Fibroblast of lung (primary cell): ENCODE measurements around the gene SLC6A19. TPM values are rescaled to one million over a fixed set of nuclear protein-coding genes. Genes with fewer than 3 reads are reported as not detected.

Experiments used
- DNase-seq, 2 donors: peaks; one replicate each; pipeline versions ENCODE4 v3.0.0 to v3.0.0-alpha.2; 2010; ENCODE audit warnings: low read depth in 2 of 2
- H2AFZ ChIP-seq: 2 replicates; pipeline ENCODE4 v1.5.1; 2012; ENCODE audit warnings: low read length, control low read depth, inconsistent platforms
- H3K27ac ChIP-seq: 2 replicates; pipeline ENCODE4 v1.5.1; 2011; ENCODE audit warnings: low read length, control low read depth; ENCODE audit not compliant: insufficient read depth
- H3K27me3 ChIP-seq: 2 replicates; pipeline ENCODE4 v1.5.1; 2011; ENCODE audit warnings: mild to moderate bottlenecking, low read length; ENCODE audit not compliant: control insufficient read depth, insufficient read depth
- H3K36me3 ChIP-seq: 2 replicates; pipeline ENCODE4 v1.5.1; 2011; ENCODE audit warnings: low read length; ENCODE audit not compliant: control insufficient read depth, insufficient read depth
- H3K4me1 ChIP-seq: 2 replicates; pipeline ENCODE4 v1.5.1; 2011; ENCODE audit warnings: low read length; ENCODE audit not compliant: control insufficient read depth, insufficient read depth; ENCODE audit errors: extremely low read depth
- H3K4me2 ChIP-seq: 2 replicates; pipeline ENCODE4 v1.5.1; 2011; ENCODE audit warnings: low read length, control low read depth; ENCODE audit not compliant: insufficient read depth; ENCODE audit errors: extremely low read depth
- H3K4me3 ChIP-seq, 4 experiments: fragments of 200-600 bp in 1 of 4; sonication (generic) in 1 of 4; replicated peaks in 1 of 4; 2 replicates each; pipeline ENCODE4 v1.5.1; 2011 to 2016; ENCODE audit warnings: low read length in 4 of 4, low read depth in 3 of 4, mild to moderate bottlenecking in 3 of 4, control low read depth in 2 of 4, inconsistent platforms in 1 of 4, mixed read lengths in 1 of 4; ENCODE audit not compliant: insufficient read depth in 1 of 4; ENCODE audit errors: control extremely low read depth in 1 of 4
- H3K79me2 ChIP-seq: 2 replicates; pipeline ENCODE4 v1.5.1; 2012; ENCODE audit warnings: mild to moderate bottlenecking, low read length, inconsistent platforms; ENCODE audit not compliant: control insufficient read depth, insufficient read depth
- H3K9ac ChIP-seq: 2 replicates; pipeline ENCODE4 v1.5.1; 2011; ENCODE audit warnings: mild to moderate bottlenecking, low read length, control low read depth; ENCODE audit not compliant: insufficient read depth
- H3K9me3 ChIP-seq: 2 replicates; pipeline ENCODE4 v1.5.1; 2012; ENCODE audit warnings: low read depth, low read length; ENCODE audit not compliant: control insufficient read depth, insufficient read depth
- H4K20me1 ChIP-seq: 2 replicates; pipeline ENCODE4 v1.5.1; 2011; ENCODE audit warnings: low read length; ENCODE audit not compliant: control insufficient read depth, insufficient read depth; ENCODE audit errors: extremely low read depth
- CTCF ChIP-seq, 2 donors: IDR thresholded peaks in 1 of 2; conservative IDR thresholded peaks in 1 of 2; 1 replicate in 1 of 2; 2 replicates in 1 of 2; pipeline ENCODE4 v1.5.1; 2011 to 2012; ENCODE audit warnings: low read length in 2 of 2, control low read depth in 1 of 2, inconsistent platforms in 1 of 2, low read depth in 1 of 2, mild to moderate bottlenecking in 1 of 2
- EZH2 ChIP-seq: IDR thresholded peaks from 2 replicates; pipeline ENCODE4 v1.5.1; 2012; ENCODE audit warnings: low read length, control low read depth, mild to moderate bottlenecking; ENCODE audit errors: missing control alignments
- polyA plus RNA-seq, 2 donors: library from polyadenylated mRNA; depleted of rRNA in 1 of 2; stranded (reverse) in 1 of 2; unstranded in 1 of 2; fragments of >200 nt; gene quantifications; 2 replicates each; pipeline ENCODE4 v1.2.1, GENCODE V29; 2011 to 2012; ENCODE audit warnings: missing spikeins in 1 of 2
- total RNA-seq: library from RNA; depleted of rRNA; stranded (reverse); fragments of >200 nt; gene quantifications from 2 replicates; pipeline ENCODE4 v1.2.1, GENCODE V29; 2014

Gene SLC6A19
- total and polyA plus RNA-seq, 2 donors (not counting 1 experiment from before 2014, with no cell fraction given), result not detected

DNA sequence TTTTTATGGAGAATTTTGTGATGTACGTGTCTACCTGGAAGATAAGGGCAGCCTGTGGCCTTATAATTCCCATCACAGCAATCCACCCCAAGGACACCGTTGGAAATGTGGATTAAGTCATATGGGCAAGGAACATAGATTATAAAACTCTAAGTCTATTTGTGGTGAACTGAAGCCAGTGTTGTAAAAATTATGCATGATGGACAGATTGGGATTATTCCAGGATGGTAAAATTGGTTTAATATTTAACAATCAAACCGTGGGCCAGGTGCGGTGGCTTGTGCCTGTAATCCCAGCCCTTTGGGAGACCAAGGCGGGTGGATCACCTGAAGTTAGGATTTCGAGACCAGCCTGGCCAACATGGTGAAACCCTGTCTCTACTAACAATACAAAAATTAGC, 12.9 kb upstream of the SLC6A19 start:
- Histone ChIP-seq H2AFZ (no peak overlapping the region), H3K27me3 (peaks cover 3% of the 10 kb centered on the region), H3K4me3 (no peak overlapping the region), H3K4me2 (no peak overlapping the region), H4K20me1 (no peaks in the 10 kb centered on the region), H3K36me3 (no peaks in the 10 kb centered on the region), H3K4me1 (no peaks in the 10 kb centered on the region), H3K79me2 (no peaks in the 10 kb centered on the region), H3K9ac (no peak overlapping the region), H3K27ac (no peak overlapping the region), H3K9me3 (no peaks in the 10 kb centered on the region)
- TF ChIP-seq CTCF (conservative IDR thresholded peaks at IDR 0.05 in 1 of 2, IDR thresholded peaks at IDR 0.05 in 1 of 2; ENCODE audit: low read depth in 1 of 2, low read length in 2 of 2) (no peak), EZH2 (no peak)
- DNase-seq, result no peak

DNA sequence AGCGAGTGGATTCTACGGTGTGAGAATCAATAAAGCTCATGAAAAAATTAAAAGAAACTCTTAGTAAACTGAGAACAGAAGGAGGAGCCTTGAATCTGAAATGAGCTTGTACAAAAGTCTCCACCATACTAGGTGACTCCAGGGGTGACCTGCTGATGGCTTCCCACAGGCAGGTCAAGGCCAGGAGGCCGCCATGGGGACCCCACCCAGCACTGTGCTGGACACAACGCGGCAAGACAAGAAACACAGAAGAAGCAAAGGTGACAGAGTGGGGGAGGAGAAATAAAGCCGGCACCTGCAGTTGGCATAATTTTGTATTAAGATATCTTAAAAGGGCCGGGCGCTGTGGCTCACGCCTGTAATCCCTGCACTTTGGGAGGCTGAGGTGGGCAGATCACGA, 12.1 kb upstream of the SLC6A19 start:
- no peaks in the 10 kb centered on the region for H3K9me3 ChIP-seq
- H3K27me3 ChIP-seq, result peaks cover 3% of the 10 kb centered on the region
- H3K27ac ChIP-seq, result no peak overlapping the region
- no peak overlapping the region for H3K4me3 ChIP-seq
- H3K9ac ChIP-seq, result no peak overlapping the region
- H3K4me2 ChIP-seq, result no peak overlapping the region
- no peak overlapping the region for H2AFZ ChIP-seq
- no peaks in the 10 kb centered on the region for H3K4me1 ChIP-seq
- no peak for DNase-seq
- TF ChIP-seq EZH2, result no peak
- no peak for TF ChIP-seq CTCF (conservative IDR thresholded peaks at IDR 0.05 in 1 of 2, IDR thresholded peaks at IDR 0.05 in 1 of 2; ENCODE audit: low read depth in 1 of 2, low read length in 2 of 2)
- H3K36me3 ChIP-seq, result no peaks in the 10 kb centered on the region
- no peaks in the 10 kb centered on the region for H3K79me2 ChIP-seq
- H4K20me1 ChIP-seq, result no peaks in the 10 kb centered on the region

GRCh38 chr5:1190278-1190677, 11.1 kb upstream of the SLC6A19 start:
- Histone ChIP-seq H3K27me3 (peaks cover 3% of the 10 kb centered on the region), H2AFZ (no peak overlapping the region), H3K9ac (no peak overlapping the region), H3K79me2 (no peaks in the 10 kb centered on the region), H3K4me3 (no peak overlapping the region), H3K27ac (no peak overlapping the region), H3K4me2 (no peak overlapping the region), H3K4me1 (no peaks in the 10 kb centered on the region), H3K36me3 (no peaks in the 10 kb centered on the region), H4K20me1 (no peaks in the 10 kb centered on the region), H3K9me3 (no peaks in the 10 kb centered on the region)
- no peak for DNase-seq
- TF ChIP-seq EZH2, result no peak
- no peak for TF ChIP-seq CTCF (conservative IDR thresholded peaks at IDR 0.05 in 1 of 2, IDR thresholded peaks at IDR 0.05 in 1 of 2; ENCODE audit: low read depth in 1 of 2, low read length in 2 of 2)
